ENCODE results near the gene NPSR1. TPM values are rescaled to one million over a fixed set of nuclear protein-coding genes. Genes with fewer than 3 reads are reported as not detected.
"Not testable (repeated sequence)": the region's sequence is repeated elsewhere in the genome, so short reads cannot be mapped to it uniquely, and the experiment has no call there.

NPSR1 gene
- total and polyA plus RNA-seq, 4 donors: 0.11 to 0.59 (median 0.15) TPM; not detected in 1

DNA sequence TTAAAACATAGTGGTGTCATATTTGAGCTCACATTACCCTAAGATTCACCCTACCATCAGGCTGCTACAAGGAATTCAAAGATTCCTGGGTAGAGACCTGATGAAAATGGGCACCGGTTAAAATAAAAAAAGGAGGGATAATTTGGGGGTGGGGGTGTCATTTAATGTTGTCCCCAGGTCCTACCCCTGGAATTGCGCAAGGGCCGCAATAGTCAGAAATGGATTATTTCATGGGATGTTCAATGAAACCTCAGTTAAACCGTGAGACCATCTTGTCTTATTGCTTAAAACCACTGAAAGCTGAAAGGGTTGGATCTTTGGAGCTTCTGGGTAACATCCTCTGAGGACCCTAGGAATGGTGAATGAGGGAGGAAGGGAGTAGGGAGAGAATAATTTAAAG lies 216.3 kb downstream of the NPSR1 start:
- H3K4me1 ChIP-seq (ENCODE audit: control insufficient read depth, insufficient read depth, low read length); H3K4me3 ChIP-seq (ENCODE audit: low read depth, low read length); H3K36me3 ChIP-seq (ENCODE audit: control insufficient read depth, insufficient read depth, low read length); H3K27ac ChIP-seq (ENCODE audit: low read depth, low read length); DNase-seq (ENCODE audit: low read depth in 4 of 6, low spot score in 6 of 6); H3K27me3 ChIP-seq (ENCODE audit: control insufficient read depth, insufficient read depth, low read length); H3K9me3 ChIP-seq (ENCODE audit: control insufficient read depth, insufficient read depth, low read length): not testable (repeated sequence)
- 89% methylated on average over 3 of the region's 4 CpGs for WGBS (ENCODE audit: insufficient coverage)

GRCh38 chr7:34875481-34875880 lies 217.5 kb downstream of the NPSR1 start:
- 77% methylated on average over 5 of the region's 5 CpGs for WGBS (ENCODE audit: insufficient coverage)
- no peaks in the 10 kb centered on the region for H3K36me3 ChIP-seq (ENCODE audit: control insufficient read depth, insufficient read depth, low read length)
- no peak overlapping the region for H3K4me3 ChIP-seq (ENCODE audit: low read depth, low read length)
- no peak overlapping the region for H3K27ac ChIP-seq (ENCODE audit: low read depth, low read length)
- H3K27me3 ChIP-seq (ENCODE audit: control insufficient read depth, insufficient read depth, low read length): no peaks in the 10 kb centered on the region
- no peak for DNase-seq (ENCODE audit: low read depth in 4 of 6, low spot score in 6 of 6)
- no peaks in the 10 kb centered on the region for H3K4me1 ChIP-seq (ENCODE audit: control insufficient read depth, insufficient read depth, low read length)
- peaks cover 2% of the 10 kb centered on the region for H3K9me3 ChIP-seq (ENCODE audit: control insufficient read depth, insufficient read depth, low read length)

DNA sequence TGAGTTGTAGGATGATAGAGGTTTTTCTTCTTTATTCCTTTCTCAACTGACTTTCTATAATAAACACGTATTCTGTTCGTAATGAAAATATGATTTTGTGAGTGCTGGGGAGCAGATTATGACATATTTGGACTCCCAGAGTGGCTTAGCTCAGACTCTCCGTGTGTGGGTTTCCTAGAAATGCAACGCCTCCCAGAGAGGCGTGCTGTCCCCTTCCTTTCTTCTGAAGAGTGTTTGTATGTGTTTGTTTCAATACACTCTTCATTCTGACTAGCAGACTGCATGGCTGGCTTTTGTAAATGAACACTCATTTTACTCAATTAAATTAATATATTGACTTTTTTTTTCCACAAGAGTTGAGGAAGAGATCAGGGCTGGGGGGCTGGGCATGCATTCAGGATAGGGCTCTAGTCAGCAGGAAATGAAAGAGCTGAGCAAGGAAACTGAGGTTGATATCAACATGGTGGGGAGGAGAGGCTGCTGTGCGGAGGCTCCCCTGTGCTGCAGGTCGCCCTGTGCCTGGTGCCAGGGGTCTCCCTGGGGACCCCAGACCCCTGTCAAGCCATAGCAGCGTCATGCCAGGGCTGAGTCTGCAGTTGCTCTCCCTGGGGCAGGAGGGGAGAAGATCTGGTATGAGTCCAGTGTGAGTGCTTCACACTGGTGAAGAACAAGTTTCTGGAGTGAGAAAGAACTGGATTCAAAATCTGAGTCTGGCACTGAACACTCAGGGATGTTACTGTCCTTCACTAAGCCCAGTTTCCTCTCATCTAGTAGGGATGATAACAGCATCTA lies 221.1 kb downstream of the NPSR1 start:
- not testable (repeated sequence) for H3K27me3 ChIP-seq (ENCODE audit: control insufficient read depth, insufficient read depth, low read length); H3K36me3 ChIP-seq (ENCODE audit: control insufficient read depth, insufficient read depth, low read length); H3K4me1 ChIP-seq (ENCODE audit: control insufficient read depth, insufficient read depth, low read length); DNase-seq (ENCODE audit: low read depth in 4 of 6, low spot score in 6 of 6); H3K9me3 ChIP-seq (ENCODE audit: control insufficient read depth, insufficient read depth, low read length); H3K4me3 ChIP-seq (ENCODE audit: low read depth, low read length); H3K27ac ChIP-seq (ENCODE audit: low read depth, low read length)
- WGBS (ENCODE audit: insufficient coverage): 81% methylated on average over 3 of the region's 8 CpGs

DNA sequence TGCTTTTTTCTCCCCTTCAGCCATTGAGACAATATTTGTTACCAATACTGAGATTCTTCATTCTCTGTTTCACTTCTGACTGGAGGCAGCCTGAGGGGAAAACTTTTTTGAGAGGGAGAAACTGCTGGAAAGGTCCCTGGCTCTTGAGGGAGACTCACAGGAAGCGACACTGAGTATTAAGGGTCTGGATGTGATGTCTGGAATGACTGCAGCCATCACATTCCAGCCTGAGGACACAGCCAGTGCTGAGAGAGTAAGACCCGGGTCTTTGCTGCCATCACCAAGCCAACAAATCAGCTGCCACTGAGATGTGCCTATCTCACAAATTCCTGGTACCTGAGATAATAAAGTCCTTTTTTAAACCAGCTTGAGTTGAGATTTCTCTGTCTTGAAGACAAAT lies 221.9 kb downstream of the NPSR1 start:
- no peaks in the 10 kb centered on the region for H3K4me1 ChIP-seq (ENCODE audit: control insufficient read depth, insufficient read depth, low read length)
- H3K4me3 ChIP-seq (ENCODE audit: low read depth, low read length): no peak overlapping the region
- H3K27me3 ChIP-seq (ENCODE audit: control insufficient read depth, insufficient read depth, low read length): no peaks in the 10 kb centered on the region
- H3K9me3 ChIP-seq (ENCODE audit: control insufficient read depth, insufficient read depth, low read length): peaks cover 5% of the 10 kb centered on the region
- DNase-seq (ENCODE audit: low read depth in 4 of 6, low spot score in 6 of 6): no peak
- H3K36me3 ChIP-seq (ENCODE audit: control insufficient read depth, insufficient read depth, low read length): no peaks in the 10 kb centered on the region
- no peak overlapping the region for H3K27ac ChIP-seq (ENCODE audit: low read depth, low read length)
- WGBS (ENCODE audit: insufficient coverage): 83% methylated on average over 1 of the region's 2 CpGs

GRCh38 chr7:34883855-34884254 lies 225.8 kb downstream of the NPSR1 start:
- H3K4me1 ChIP-seq (ENCODE audit: control insufficient read depth, insufficient read depth, low read length); DNase-seq (ENCODE audit: low read depth in 4 of 6, low spot score in 6 of 6); H3K9me3 ChIP-seq (ENCODE audit: control insufficient read depth, insufficient read depth, low read length); H3K36me3 ChIP-seq (ENCODE audit: control insufficient read depth, insufficient read depth, low read length); H3K27me3 ChIP-seq (ENCODE audit: control insufficient read depth, insufficient read depth, low read length); H3K4me3 ChIP-seq (ENCODE audit: low read depth, low read length); H3K27ac ChIP-seq (ENCODE audit: low read depth, low read length): not testable (repeated sequence)
- 100% methylated on average over 1 of the region's 1 CpG for WGBS (ENCODE audit: insufficient coverage)

- no peak for DNase-seq (ENCODE audit: low read depth in 4 of 6, low spot score in 6 of 6)
- H3K36me3 ChIP-seq (ENCODE audit: control insufficient read depth, insufficient read depth, low read length): no peaks in the 10 kb centered on the region
- no peak overlapping the region for H3K4me3 ChIP-seq (ENCODE audit: low read depth, low read length)
- no peaks in the 10 kb centered on the region for H3K27me3 ChIP-seq (ENCODE audit: control insufficient read depth, insufficient read depth, low read length)
- no peak overlapping the region for H3K27ac ChIP-seq (ENCODE audit: low read depth, low read length)
- no peaks in the 10 kb centered on the region for H3K4me1 ChIP-seq (ENCODE audit: control insufficient read depth, insufficient read depth, low read length)
- peaks cover 5% of the 10 kb centered on the region for H3K9me3 ChIP-seq (ENCODE audit: control insufficient read depth, insufficient read depth, low read length)
Measured at GRCh38 chr7:34886856-34887255, 228.8 kb downstream of the NPSR1 start.

GRCh38 chr7:34889951-34890350 lies 231.9 kb downstream of the NPSR1 start:
- whole genome bisulfite sequencing (ENCODE audit: insufficient coverage): no CpG with 5 or more reads among the region's 1 CpG
- no peak for DNase-seq (ENCODE audit: low read depth in 4 of 6, low spot score in 6 of 6)
- Histone ChIP-seq H3K4me3 (ENCODE audit: low read depth, low read length) (no peak overlapping the region), H3K4me1 (ENCODE audit: control insufficient read depth, insufficient read depth, low read length) (no peaks in the 10 kb centered on the region), H3K27ac (ENCODE audit: low read depth, low read length) (no peak overlapping the region), H3K36me3 (ENCODE audit: control insufficient read depth, insufficient read depth, low read length) (no peaks in the 10 kb centered on the region), H3K27me3 (ENCODE audit: control insufficient read depth, insufficient read depth, low read length) (no peaks in the 10 kb centered on the region), H3K9me3 (ENCODE audit: control insufficient read depth, insufficient read depth, low read length) (no peaks in the 10 kb centered on the region)

GRCh38 chr7:34895202-34895601 lies 237.2 kb downstream of the NPSR1 start:
- no peak overlapping the region for H3K4me3 ChIP-seq (ENCODE audit: low read depth, low read length)
- peaks cover 7% of the 10 kb centered on the region for H3K9me3 ChIP-seq (ENCODE audit: control insufficient read depth, insufficient read depth, low read length)
- no peaks in the 10 kb centered on the region for H3K27me3 ChIP-seq (ENCODE audit: control insufficient read depth, insufficient read depth, low read length)
- H3K4me1 ChIP-seq (ENCODE audit: control insufficient read depth, insufficient read depth, low read length): no peaks in the 10 kb centered on the region
- DNase-seq (ENCODE audit: low read depth in 4 of 6, low spot score in 6 of 6): no peak
- H3K27ac ChIP-seq (ENCODE audit: low read depth, low read length): no peak overlapping the region
- no peaks in the 10 kb centered on the region for H3K36me3 ChIP-seq (ENCODE audit: control insufficient read depth, insufficient read depth, low read length)

Small RNA genes lying within 50 kb of the gene (small RNA-seq; reads per million reads assigned to genes)
- gene RF00322 (ENCODE audit: low replicate concordance) (not detected), gene RN7SL132P (ENCODE audit: low replicate concordance) (not detected)

Measured in spinal cord (tissue), 10 donors.